Activated T-cell treated with anti-CD3 and anti-CD28 coated beads for 4 hours (primary cell): ENCODE measurements around the gene HOXC4.
"Not testable (repeated sequence)": the region's sequence is repeated elsewhere in the genome, so short reads cannot be mapped to it uniquely, and the experiment has no call there.

Source experiments
- DNase-seq: peaks from one replicate; pipeline ENCODE4 v3.0.0-alpha.2; 2020

The HOXC4 gene

DNA sequence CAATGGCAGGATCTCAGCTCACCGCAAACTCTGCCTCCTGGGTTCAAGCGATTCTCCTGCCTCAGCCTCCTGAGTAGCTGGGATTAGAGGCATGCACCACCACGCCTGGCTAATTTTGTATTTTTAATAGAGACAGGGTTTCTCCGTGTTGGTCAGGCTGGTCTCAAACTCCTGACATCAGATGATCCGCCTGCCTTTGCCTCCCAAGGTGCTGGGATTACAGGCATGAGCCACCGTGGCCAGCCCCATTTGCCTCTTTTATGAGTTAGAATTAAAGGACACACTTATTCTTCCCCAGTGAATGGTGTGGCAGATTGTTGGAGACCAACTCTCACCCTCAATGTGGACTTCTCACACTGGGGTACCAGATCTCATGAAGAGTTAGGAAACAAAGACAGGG is 11.6 kb upstream of the HOXC4 start:
- not testable (repeated sequence) for DNase-seq

DNA sequence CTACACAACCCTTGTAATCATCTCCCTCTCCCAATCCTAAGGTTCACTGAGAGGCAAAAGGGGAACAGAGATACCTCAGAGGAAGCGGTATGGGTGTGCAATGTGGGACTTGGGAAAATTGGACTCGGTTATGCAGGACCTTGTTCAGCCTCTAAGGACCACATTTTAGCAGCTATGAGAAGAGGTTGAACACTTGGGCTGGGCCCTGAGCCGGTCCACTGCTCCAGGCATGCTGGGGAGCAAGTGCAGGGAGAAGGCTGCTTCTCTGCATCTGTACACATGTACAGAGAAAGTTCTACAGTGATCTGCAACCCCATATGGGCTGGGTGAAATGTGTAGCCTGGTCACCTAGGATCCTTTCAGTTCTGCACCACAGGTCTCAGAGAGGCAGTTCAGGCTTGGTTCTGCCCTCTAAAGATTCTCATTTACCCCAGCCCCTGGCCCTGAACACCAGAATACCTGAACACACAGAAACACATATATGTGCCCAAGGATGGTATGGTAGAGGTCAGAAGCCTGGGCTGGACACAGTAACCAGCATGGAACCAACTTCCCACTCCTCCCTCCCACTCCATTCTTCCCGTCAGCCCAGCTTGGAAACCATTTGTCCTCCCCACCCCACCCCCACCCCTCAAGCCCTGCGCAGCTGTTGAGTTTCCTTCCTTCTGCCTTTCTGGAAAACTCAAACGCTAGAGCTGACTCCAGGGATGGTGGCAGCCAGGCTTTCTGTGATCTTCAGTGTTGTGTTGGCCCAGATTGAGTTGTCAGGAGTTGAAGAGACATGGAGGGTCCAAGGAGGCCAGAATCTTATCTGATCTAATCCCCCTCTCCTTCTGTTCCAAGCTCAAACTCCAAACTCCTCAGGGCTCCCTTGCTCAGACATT is 10.4 kb upstream of the HOXC4 start:
- no peak for DNase-seq

DNA sequence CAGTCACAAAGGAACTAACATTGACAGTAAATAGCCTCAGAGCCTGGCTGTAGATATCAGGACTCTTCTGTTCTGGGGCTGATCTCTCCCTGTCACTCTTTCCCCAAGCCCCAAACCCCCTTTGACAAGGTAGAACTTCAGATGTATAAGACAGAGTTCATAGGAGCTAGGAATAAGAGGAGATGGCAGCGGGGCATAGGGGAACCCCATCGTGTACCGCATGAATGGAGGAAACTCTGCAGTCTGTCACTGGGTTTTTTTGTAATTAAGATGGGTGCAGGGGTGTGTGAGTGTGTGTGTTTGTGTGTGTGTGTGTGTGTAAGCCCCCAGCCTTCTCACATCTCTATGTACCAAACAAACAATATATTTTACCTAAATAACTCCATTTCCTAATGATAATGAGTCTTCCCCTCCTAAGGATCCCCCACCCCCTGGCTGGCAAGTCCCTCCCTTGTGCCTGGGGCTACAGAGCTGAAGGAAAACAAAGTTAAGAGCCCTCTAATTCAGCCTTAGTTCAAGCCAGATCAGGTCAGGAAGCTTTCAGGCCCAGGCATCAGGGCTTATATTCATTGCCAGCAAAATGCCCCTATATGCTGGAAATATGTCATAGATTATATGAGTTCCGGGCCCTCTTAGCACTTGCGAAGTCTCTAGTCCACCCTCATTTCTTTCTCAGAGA is 9.1 kb upstream of the HOXC4 start:
- no peak for DNase-seq

DNA sequence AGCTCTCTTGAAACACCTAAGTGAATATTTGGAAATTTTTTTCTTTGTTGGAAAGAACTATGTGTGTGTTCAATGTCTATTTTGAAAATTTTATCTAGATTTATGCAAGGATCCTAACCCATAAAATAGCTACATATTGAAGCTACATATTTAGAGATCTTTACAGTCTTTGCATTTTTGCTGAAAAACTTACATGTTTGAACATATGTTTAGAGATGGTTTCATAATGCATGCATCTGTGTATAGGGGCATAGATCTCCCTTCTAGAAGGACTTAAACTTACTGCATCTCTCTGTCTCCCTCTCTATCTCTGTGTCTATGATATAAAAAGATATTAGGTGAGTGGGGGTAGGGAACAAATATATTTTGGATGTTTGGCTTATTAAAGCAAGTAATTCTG is 8.2 kb upstream of the HOXC4 start:
- no peak for DNase-seq

DNA sequence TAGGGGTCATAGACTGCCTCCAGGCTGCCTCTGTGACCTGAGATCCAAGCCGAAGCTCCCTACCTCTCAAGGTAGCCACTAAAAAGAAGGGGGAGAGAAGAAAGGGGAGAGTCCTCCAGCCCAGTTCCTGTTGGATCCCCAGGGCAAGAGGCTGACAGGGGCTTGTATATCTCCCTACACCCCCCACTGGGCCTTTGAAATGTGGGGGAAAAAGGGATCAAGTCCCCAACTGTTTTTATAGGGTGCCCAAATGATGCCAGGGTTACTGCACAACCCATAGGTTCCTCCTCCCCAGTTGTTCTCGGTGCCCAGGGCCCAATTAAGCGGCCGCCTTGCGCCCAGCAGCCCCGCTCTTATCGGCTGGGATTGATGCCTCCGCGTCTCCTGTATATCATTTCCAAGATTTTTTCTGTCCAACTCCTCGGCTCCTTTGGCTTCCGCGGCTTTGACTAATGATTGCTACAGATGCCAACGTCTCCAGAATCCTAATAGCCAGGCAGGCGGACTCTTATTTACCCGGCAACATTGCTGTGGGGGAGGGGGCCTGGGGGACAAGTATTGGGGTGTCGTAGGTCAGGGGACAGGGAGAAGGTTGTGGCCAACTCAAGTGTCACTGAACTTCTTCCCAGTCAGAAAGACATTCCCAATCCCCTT is 7.6 kb upstream of the HOXC4 start:
- DNase-seq: no peak

DNA sequence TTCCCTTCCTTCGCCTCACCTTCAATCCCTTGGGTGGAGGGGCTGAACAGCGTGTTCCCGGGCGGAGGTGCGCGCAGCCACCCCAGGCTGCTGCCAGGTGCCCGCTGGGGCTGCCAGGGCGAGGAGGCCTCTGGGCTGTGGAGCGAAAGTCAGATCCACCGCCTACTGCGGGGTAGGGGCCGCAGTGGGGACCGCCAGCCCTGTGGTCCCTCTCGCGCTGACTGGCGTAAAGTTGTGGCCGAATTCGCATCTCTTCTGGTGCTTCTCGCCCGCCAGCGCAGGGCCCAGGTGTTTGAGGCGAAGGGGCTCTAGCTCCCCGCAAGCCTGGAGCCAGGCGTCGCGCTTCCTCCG is 6.9 kb upstream of the HOXC4 start:
- no peak for DNase-seq

DNA sequence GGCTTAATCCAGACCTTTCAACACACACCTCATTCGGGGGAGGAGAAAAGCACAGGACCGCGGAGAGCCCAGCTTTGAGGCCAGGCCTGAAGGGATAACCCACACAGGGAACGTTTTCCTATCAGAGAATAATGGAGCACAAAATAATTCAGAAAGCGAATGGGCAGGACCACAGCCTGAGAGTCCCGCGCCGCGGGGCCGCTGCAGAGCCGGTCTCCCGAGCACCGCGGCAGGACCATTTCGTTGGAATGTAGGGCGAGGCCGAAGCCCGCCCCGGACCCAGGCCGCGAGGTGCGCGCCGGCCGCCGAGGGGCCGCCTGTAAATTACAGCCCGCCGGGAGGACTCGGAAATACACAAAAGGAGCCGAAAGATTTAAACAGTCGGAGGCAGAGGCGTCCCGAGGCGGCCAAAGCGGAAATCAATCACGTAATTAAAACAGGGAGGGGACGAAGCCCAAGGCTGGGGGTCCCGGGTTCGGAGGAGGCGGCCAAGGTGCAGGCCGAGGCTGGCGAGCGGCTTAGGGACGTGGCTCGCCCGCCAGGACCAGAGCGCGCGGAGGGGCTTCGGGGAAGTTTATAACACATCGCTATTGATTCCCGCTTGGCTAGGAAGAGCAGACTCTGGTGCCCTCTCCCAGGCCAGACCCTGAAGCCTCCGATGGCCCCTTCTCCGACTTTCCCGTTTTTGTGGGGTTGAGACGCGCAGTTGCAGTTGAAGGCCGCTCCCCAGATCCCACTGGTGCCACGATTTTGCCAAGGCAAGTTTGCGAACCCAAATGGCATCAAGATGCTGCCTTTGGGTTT is 6.3 kb upstream of the HOXC4 start:
- DNase-seq: no peak

DNA sequence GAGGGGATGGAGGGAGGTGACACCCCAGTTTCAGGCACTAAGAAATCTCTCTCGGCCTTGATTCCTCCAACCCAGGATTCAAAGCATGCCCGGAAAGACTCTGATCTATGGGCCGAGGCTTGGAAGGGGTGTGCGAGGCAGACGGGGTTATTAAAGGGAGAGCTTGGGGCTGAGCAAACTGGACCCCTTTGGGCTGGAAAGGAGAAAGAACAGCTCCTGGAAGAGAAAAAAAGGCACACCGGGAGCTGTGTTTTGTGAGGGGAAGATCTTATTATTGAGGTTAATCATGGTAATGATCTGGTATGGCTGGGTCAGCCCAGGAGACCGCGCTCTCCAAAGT is 5.7 kb upstream of the HOXC4 start:
- no peak for DNase-seq

DNA sequence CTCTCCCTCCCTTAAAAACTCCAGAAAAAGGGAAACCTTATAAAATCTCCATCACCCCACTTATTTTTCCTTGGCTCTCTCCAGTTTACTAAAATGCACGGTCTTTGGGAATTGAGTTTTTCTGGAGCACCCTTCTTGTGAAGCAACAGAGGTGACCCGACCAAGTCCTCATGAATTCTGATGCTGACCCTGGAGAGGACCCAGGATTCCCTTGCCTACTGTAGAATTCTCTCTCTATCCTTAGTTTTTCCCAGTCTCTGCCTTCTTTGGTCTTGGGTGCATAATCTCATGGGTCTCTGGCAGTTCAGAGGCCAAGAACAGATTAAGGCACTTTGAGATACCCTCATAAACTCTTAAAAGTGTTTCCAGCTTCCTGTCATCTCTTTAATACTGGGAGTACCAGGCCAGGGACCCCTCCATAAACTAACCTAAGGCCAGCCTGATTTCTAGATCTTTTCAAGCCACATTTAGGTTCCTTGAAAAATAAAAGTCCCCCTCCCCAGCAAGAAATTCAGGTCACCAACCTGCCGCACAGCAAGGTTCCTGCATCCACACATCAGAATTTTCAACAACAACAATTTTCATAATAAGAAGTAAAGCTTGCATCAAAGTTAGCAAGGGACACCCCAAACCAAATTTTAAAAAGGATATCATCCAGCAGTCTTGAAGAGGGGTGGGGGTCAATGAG is 5.1 kb upstream of the HOXC4 start:
- DNase-seq: no peak

DNA sequence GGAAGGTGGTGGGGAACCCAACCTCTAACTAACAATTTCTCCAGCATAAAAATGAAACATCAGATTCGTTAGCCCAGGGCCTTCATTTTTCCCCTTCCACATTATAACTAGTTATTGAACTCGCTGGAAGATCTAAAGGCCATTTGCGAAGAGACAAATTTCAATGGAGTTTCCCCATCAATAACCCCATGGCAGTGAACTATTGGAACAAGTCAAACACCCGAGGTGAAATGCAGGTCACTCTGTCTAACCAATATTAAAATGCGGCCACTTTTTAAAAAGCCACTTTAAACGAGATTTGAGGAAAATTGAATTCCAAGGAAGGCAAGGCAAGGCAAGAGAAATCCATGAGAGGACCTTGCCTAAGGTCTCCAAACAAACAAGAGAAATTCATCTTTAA is 4.5 kb upstream of the HOXC4 start:
- DNase-seq: no peak

DNA sequence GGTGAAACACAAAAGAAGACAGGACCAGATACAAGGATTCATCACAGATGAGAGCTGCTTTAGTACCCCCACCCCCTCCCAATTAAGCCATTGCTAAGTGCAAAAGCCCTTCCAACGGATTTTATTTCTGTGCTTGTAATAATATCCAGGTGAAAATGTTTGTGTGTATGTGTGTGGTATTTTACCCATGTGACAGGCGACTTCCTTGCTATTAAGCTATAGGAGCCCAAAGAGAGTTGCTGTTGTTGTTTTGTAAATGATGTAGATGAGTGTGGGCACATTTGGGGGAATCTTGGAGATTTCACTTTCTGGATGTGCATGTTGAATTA is 3.2 kb upstream of the HOXC4 start:
- DNase-seq: no peak

DNA sequence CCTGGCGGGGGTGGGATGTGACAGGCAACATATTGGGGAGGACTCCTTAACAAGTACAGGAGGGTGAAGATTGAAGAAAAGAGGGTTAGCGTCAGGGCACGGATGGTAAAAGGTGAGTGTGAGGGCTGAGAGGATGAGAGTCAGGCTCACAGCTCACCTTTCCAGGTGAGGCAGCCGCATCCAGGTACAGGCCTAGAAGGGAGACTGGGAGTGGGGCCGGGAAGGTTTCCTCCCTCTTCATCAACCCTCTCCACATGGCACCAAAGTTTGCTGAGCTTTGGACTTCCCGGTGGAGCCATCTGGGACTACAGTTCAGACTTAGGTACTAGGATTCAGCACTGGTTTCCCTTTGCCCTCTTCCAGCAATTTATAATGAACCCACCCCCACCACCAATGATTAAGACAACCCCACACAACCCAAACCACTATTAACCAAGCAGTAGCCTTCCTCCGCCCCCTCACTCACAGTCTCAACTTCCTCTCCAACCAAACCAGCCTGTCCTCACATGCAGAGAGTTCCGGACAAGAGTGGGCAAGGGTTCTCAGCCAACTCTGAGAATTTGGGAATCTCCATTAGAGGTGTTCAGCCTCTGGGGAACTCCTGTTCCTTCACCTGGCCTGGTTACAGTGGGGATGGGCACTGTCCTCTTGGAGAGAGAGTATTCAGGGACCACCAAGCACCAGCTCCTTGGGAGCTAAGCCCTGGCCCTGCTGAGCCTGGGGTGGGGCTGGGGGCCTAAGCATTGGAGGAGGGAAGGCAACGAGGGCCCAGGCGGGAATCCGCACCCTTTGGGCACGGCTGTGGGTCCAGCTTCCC is 2.4 kb upstream of the HOXC4 start:
- DNase-seq: no peak

DNA sequence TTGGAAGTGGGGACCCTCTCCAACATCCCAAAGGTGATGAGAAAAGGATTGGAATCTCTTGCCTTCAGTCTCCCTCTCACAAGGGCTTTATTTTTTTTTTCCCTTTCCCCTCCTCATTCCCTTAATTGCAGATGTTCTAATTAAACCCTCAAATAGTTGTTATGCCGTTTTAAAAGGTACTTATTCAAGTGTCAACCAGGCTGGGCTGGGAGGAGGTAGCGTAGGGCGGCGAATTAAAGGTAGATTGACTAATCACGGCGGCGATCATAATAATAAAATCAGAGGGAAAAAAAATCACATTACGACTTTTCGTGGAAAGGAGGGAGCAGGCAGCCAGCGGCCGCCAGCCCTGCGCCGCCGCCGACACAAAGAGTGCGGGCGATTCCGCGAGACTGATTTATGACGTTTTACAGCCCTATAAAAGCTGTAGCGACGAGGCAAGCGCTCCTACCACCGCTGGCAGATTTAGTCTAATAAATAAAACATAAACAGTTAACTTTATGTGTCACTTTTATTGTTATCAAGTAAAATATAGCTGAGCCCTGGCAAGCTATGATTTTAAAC is 1.7 kb upstream of the HOXC4 start:
- DNase-seq: no peak

DNA sequence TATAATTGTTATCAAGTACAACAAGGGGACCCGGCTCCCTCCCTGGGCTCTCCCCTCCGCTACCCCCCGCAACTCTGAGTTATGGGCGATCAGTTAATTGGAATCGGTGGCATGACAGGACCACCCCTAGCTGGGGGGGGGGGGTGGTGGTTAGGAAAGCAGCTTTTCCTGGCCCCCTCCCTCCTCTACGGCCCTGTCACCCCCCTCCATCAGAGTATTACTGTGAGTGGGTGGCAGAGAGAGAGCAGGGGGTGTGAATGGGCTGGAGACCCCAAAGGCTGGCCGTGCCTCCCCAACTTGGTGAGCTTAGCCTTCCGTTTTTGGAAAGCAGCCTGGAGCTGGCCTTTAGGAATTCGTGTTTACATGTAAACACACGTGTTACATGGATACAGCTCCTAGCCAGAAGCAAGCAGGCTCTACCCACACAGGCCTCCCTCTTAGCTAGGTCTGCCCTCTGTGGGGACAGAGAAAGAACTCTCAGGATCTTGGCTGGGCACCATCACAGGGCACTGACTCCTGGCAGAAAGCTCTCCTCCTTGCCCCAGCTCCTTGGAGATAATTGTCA is 1.1 kb upstream of the HOXC4 start:
- DNase-seq: no peak

DNA sequence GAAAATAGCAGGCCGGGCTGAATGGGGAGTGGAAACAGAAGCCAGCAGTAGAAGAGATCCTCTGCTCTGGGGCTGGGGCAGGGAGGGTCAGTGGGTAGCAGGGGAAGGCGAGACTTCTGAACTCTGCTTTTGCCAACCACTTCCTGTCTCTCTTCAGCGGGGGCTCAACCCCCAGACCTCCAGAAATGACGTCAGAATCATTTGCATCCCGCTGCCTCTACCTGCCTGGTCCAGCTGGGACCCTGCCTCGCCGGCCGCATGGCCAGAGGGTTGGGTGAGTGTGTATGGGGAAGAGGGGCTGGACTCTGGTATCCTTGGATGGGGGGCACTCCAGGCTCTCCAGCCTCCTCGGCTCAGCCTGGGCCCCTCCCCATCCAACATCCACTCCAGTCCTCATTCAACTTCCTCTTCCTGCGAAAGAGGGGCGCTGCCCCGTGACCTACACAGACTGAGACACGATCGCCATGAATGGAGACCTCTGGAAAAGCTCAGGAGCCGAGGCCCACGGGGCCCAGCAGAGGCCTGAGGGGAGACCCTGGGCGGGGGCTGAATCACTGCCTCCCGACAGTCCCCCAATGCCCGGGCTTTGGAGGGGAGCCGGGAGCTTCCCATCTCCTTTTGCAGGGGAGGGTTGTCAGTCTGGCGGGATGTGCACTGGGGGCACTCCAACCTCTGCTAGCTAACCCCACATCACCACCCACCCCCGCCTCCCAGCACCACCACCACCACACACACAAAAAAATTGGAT is 458 bp upstream of the HOXC4 start:
- DNase-seq: no peak

DNA sequence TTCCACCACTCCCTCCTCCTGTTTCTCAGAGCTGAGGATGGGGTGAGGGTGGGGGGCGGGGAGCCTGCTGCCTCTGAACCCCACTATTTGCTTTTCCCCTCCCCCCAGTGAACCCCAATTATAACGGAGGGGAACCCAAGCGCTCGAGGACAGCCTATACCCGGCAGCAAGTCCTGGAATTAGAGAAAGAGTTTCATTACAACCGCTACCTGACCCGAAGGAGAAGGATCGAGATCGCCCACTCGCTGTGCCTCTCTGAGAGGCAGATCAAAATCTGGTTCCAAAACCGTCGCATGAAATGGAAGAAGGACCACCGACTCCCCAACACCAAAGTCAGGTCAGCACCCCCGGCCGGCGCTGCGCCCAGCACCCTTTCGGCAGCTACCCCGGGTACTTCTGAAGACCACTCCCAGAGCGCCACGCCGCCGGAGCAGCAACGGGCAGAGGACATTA is 1.1 kb downstream of the HOXC4 start:
- DNase-seq: no peak

DNA sequence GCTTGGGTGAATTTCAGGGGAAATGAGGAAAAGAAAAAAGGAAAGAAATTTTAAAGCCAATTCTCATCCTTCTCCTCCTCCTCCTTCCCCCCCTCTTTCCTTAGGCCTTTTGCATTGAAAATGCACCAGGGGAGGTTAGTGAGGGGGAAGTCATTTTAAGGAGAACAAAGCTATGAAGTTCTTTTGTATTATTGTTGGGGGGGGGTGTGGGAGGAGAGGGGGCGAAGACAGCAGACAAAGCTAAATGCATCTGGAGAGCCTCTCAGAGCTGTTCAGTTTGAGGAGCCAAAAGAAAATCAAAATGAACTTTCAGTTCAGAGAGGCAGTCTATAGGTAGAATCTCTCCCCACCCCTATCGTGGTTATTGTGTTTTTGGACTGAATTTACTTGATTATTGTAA is 1.9 kb downstream of the HOXC4 start:
- no peak for DNase-seq

DNA sequence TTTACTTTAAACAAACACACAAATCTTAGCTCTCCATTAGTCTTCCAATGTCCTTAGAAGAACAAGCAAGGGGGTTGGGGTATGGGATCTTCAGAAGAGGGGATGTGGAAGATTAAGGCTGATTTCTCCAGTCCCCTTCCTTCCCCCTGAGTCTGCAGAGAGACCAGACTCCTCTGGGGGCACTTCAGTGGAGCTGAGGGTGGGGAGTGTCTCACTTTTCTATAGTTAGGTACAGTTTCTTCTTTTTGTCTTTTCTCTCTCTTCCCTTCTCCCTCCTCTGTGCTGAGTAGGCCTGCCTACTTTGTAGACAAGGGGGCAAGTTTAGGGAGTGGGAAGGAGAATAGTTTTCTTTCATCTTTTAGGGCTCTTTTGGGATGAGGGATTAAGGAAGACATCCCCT is 2.5 kb downstream of the HOXC4 start:
- no peak for DNase-seq

DNA sequence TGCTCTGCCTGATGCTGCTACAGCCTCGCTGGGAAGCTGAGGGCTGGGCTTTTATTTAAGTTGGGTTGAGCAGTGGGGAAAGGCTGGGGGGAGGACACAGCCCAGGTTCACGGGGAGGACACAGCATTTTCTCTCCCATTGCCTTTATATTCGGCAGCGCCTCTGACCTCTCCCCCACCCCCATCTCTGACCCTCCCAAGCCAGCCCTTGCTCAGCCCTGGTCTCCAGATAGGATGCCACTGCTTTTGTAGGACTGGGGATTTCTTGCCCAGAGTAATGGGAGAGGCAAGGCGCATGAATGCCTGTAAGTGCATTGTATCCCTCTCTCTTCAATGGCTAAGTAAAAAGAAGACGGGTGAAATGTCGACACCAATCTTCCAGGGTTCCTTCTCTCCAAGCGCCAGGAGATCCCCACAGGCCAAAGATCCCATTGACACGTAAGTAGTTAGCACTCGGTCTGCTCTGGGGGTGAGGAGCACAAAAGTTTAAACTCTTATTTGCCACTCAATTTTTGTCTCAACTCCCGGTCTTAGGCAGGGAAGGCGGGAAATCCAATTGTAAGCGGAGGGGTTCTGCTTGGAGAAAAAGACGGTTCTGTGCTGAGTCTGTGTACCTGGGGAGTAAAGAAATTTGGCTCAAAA is 4.6 kb downstream of the HOXC4 start:
- DNase-seq: no peak

DNA sequence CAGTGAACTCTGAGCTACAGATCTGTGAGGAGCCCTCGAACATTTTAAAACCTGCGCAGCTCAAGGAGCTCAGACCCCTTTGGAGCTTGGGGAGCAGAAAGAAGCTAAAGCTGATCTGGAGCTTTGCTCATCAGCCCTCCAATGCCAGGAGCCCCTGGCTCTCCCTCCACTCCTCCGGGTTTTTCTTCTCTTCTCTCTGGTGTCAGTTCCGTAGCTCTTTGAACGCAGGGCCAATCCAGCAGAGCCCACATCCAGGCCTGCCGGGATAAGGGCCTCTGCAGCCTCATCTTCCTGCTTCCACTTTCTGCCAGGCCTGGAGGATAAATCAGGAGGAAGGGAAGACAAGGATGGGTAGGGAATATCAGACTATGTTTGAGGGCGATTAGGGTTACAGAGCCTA is 6.0 kb downstream of the HOXC4 start:
- no peak for DNase-seq
